WERI-Rb-1 (cell line): ENCODE results near the gene DOK4.

Experiments
- DNase-seq: peaks from one replicate; pipeline ENCODE4 v3.0.0-alpha.2; 2020
- H3K27ac ChIP-seq: fragments of 250-450 bp; sonication (Bioruptor Pico); 2 replicates; pipeline ENCODE4 v1.5.1; 2020; ENCODE audit warnings: mild to moderate bottlenecking, moderate library complexity
- H3K27me3 ChIP-seq: fragments of 250-450 bp; sonication (Bioruptor Pico); 2 replicates; pipeline ENCODE4 v1.5.1; 2021; ENCODE audit warnings: mild to moderate bottlenecking, low read depth, moderate library complexity; ENCODE audit not compliant: insufficient read depth, severe bottlenecking
- H3K36me3 ChIP-seq: fragments of 250-450 bp; sonication (Bioruptor Pico); 2 replicates; pipeline ENCODE4 v1.5.1; 2020; ENCODE audit warnings: mild to moderate bottlenecking, moderate library complexity
- H3K4me3 ChIP-seq: 2 replicates; pipeline ENCODE4 v1.5.1; 2011; ENCODE audit warnings: low read depth, mild to moderate bottlenecking, control low read depth, low read length
- H3K9me3 ChIP-seq: fragments of 250-450 bp; sonication (Bioruptor Pico); 2 replicates; pipeline ENCODE4 v1.5.1; 2021; ENCODE audit warnings: mild to moderate bottlenecking, moderate library complexity; ENCODE audit not compliant: severe bottlenecking
- CTCF ChIP-seq: IDR thresholded peaks from 2 replicates; pipeline ENCODE4 v1.5.1; 2011; ENCODE audit warnings: low read depth, mild to moderate bottlenecking, control low read depth, inconsistent platforms, low read length

Gene DOK4

GRCh38 chr16:57493767-57494166 lies 7.5 kb upstream of the DOK4 start:
- Histone ChIP-seq H3K4me3 (no peak overlapping the region), H3K27ac (no peak overlapping the region), H3K9me3 (peaks cover 5% of the 10 kb centered on the region), H3K36me3 (no peaks in the 10 kb centered on the region), H3K27me3 (no peaks in the 10 kb centered on the region)
- no peak for TF ChIP-seq CTCF
- no peak for DNase-seq

- TF ChIP-seq CTCF = no peak
- Histone ChIP-seq H3K9me3 (peaks cover 5% of the 10 kb centered on the region), H3K27me3 (no peaks in the 10 kb centered on the region), H3K36me3 (no peaks in the 10 kb centered on the region), H3K4me3 (no peak overlapping the region), H3K27ac (no peak overlapping the region)
- DNase-seq = no peak
Measured at GRCh38 chr16:57489229-57489628, 2.9 kb upstream of the DOK4 start.

- H3K27ac ChIP-seq = no peak overlapping the region; the same call in 1 of the 2 replicates
- H3K27me3 ChIP-seq = no peaks in the 10 kb centered on the region
- TF ChIP-seq CTCF = no peak
- peak overlapping the region; percentile 34 for H3K4me3 ChIP-seq
- no peak for DNase-seq
- H3K9me3 ChIP-seq = peaks cover 5% of the 10 kb centered on the region
- H3K36me3 ChIP-seq = no peaks in the 10 kb centered on the region
Measured at GRCh38 chr16:57486858-57487834, 853 bp upstream of the DOK4 start.

- Histone ChIP-seq H3K36me3 (no peaks in the 10 kb centered on the region), H3K4me3 (peak overlapping the region; percentile 63), H3K27ac (no peak overlapping the region), H3K9me3 (peaks cover 5% of the 10 kb centered on the region), H3K27me3 (no peaks in the 10 kb centered on the region)
- no peak for DNase-seq
- no peak for TF ChIP-seq CTCF
Measured at GRCh38 chr16:57485091-57485915, 990 bp downstream of the DOK4 start.

- Histone ChIP-seq H3K4me3 (no peak overlapping the region), H3K9me3 (peaks cover 4% of the 10 kb centered on the region), H3K36me3 (no peaks in the 10 kb centered on the region), H3K27ac (no peak overlapping the region), H3K27me3 (no peaks in the 10 kb centered on the region)
- DNase-seq = no peak
- TF ChIP-seq CTCF = no peak
Measured at GRCh38 chr16:57484515-57485005, 1.7 kb downstream of the DOK4 start.
